PFSK-1 (cell line): Measurements from ENCODE around the gene GPR161.

Source experiments
- POLR2AphosphoS5 ChIP-seq: IDR thresholded peaks from 2 replicates; pipeline ENCODE4 v1.6.1; 2012; ENCODE audit warnings: low read depth, mild to moderate bottlenecking, control low read depth, low read length, moderate library complexity
- REST ChIP-seq, 2 experiments: IDR thresholded peaks; 2 replicates each; pipeline versions ENCODE4 v1.6.1 to v1.8.0; 2011 to 2012; ENCODE audit warnings: low read depth in 2 of 2, low read length in 2 of 2, control low read depth in 1 of 2, inconsistent platforms in 1 of 2, mild to moderate bottlenecking in 1 of 2, moderate library complexity in 1 of 2; ENCODE audit not compliant: insufficient read depth in 1 of 2
- TAF1 ChIP-seq: IDR thresholded peaks from 2 replicates; pipeline ENCODE4 v1.6.1; 2012; ENCODE audit warnings: low read length, control low read depth, borderline replicate concordance; ENCODE audit not compliant: insufficient read depth

GRCh38 chr1:168137515-168137821 is 738 bp upstream of the GPR161 start:
- TF ChIP-seq REST (IDR thresholded peaks at IDR 0.05; ENCODE audit: insufficient read depth in 1 of 2, low read depth in 2 of 2, low read length in 2 of 2) (no peak), POLR2AphosphoS5 (no peak), TAF1 (no peak)
